RPMI7951 (cell line): ENCODE measurements around the gene HADH. TPM values are rescaled to one million over a fixed set of nuclear protein-coding genes. Genes with fewer than 3 reads are reported as not detected.
"Not testable (repeated sequence)": the region's sequence is repeated elsewhere in the genome, so short reads cannot be mapped to it uniquely, and the experiment has no call there.

Source experiments
- DNase-seq: peaks from one replicate; pipeline ENCODE4 v3.0.0-alpha.2; 2012; ENCODE audit warnings: low read depth
- total RNA-seq: library from RNA; depleted of rRNA; stranded (reverse); fragments of >200 nt; shearing (Covaris generic); gene quantifications from 2 replicates; pipeline ENCODE4 v1.2.3, GENCODE V29; 2014

Gene HADH
- total RNA-seq, 1 experiment from 2014 or later, result 15.1 TPM

- DNase-seq, result peak; percentile 86
Measured at GRCh38 chr4:107996949-107997788, 7.5 kb downstream of the HADH start.

DNA sequence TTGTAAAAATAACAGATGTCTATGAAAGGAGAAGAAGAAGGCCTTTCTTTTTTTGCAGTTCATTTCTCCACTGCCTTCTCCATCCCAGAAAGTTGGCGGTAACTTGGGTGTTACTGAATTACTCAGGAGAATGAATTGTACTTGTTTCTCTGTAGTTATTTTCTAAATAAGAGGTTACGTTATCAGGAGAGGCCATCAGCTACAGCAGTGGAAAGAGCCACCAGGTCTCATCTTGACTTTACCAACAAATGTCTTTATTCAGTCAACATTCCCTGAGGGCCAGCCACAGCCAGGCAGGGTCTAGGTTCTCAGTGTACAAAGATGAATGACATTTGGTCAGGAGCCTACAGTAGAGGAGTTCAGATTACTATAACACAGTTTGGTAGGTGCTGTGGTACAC lies 8.1 kb downstream of the HADH start:
- peak; percentile 51 for DNase-seq

DNA sequence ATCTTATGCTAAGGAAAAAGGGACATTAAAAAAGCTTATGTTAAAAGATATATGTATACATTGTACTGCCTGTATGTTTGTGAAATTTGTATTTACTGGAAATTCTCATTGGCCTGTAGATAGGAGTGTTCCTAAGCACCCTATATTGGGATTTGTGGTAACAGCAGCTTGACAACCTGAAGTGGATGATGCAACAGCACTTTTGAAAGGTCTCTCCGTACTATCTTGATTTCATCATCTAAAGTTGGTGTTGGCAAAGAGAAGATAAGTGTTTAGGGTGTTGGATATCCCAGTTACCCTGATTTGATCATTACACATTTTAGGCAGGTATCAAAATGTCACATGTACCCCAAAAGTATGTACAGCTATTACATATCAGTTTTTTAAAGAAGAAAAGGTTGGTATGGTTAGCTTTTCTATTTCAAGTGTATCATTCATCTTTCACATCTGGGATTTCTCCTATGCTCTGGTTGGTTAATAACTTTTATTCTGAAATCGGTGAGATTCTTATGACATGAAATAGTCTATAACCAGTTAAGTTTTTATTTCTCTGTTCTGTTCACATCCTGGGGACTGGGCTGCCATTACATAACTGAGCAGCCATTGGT lies 10.3 kb downstream of the HADH start:
- no peak for DNase-seq

- DNase-seq, result peak; percentile 26
Measured at GRCh38 chr4:108001540-108002135, 11.9 kb downstream of the HADH start.

GRCh38 chr4:108003982-108004515 lies 14.4 kb downstream of the HADH start:
- no peak for DNase-seq

DNA sequence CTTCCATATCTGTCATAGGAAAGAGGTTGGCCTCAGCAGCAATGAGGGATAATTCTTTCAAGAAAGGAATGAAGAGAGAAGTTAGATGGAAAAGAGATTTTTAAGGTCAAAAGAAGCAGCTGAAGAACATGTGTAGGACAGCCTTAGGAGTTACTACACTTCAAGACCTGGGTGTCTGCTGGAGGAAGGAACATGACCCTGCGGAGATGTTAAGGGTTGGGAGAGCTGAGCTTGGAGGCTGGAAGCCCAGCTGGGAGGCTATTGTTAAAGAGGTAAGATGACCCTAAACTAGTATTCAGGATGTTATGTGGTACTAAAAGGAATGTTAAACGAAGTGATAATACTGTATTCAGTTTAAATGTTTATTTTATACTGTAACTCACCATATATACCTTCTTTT lies 15.0 kb downstream of the HADH start:
- no peak for DNase-seq

DNA sequence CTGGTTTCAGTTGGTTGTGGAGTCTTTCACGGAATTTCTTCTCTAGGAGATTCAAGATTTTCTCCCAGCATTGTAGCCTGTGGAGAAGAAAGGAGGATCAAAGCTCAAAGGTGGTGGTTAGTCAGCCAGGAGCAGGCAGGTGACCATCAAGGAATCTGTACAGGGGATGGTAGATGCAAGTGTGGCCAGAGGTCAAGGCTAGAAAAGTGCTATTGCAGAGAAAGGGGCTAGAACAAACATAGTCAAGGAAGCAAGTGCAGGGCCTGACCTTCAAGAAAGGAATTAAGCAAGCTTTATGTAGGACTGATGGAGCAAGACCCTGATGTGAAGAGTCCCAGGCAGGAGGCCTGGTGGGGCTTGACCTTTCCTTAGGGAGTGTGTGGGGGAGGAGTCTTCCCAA lies 16.1 kb downstream of the HADH start:
- DNase-seq, result no peak

DNA sequence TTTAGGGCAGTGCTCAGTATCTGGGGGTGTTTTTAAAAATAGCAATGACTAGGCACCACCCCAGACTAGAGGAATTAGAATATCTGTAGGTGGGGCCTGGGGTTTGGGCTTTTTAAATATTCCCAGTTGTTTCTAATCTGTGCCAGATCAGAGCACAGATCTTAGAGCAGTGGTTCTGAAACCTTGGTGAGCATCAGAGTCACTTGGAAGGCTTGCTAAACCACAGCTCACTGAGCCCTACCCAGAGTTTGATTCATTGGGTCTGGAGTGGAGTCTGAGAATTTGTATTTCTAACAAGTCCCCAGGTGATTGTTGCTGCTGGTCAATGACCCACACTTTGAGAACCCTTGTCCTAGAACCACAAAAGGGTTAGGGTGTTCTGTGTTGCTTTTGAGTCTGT lies 16.7 kb downstream of the HADH start:
- DNase-seq, result no peak

DNA sequence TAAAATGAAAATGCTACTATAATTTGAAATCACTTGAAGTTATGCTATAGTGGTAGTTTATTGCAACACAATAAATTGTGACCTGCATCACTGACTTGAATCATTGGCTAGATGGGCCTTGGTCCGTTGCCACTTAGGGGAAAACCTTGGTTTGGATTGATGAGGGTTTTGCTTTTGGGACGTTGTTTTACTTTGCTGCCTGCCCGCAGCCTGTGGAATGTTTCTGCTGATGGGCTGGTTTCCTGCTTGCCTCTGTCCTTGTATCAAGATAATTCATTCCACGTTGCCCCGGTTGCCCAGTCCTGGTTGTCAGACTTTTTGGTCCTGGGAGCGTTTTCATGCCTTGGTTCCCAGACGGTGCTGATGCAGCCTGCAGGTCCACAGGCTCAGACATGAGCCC lies 18.3 kb downstream of the HADH start:
- DNase-seq, result no peak

DNA sequence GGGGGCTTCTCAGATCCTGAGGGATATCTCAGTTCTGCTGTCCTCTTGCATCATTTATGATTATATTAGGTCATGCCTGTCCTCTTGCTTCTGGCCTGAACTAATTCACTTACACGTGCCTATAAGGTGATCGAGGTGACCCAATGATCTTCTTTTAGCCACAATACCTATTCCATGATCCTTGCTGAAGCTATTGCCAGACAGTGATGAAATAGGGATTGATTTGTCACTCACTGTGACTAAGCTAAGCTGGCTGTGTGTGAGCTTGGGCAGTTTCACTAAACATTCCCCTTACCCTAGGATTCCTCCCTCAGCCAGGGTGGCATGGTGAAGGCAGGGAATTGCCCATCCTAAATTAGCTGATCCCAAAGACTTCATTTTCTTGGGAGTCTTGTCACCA lies 19.0 kb downstream of the HADH start:
- peak; percentile 55 for DNase-seq

DNA sequence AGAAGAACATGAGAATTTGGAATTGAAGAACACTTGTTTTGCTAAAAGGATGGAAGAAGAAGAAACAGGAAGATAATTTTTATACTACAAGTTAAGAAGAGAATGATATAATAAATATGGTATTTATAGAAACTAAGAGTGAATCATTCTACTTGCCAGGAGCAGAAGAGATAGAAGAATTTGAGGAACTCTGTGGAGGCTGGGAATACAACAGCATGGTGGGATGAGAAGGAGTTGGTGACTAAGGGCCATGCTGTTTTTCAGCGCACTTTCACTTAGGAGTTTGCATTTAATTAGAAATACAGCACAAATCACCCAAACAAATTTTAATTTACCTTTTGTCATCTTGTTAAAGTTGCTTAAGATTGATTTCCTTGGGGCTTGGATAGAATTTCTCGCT lies 20.5 kb downstream of the HADH start:
- DNase-seq, result peak; percentile 35

DNA sequence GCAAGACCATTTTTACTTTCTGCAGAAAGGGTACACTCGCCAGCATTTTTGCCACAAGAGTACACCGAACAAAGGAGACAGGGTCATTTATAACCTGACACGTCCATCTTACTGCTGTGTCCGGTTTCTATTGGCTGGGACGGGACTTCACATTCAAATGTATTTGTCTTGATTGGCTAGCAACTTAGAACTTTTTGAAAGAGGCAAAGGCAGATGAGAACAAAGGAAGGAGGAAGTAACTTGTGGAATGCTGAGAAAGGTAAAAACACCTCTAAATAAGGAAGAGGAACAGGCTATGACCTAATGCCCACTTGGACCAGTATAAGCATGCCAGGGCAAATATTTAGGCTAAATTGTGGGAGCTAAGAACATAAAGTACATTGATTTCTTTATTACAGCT lies 22.7 kb downstream of the HADH start:
- not testable (repeated sequence) for DNase-seq

GRCh38 chr4:108013327-108013726 lies 23.6 kb downstream of the HADH start:
- no peak for DNase-seq

- DNase-seq, result no peak
Measured at GRCh38 chr4:108013955-108014354, 24.3 kb downstream of the HADH start.

DNA sequence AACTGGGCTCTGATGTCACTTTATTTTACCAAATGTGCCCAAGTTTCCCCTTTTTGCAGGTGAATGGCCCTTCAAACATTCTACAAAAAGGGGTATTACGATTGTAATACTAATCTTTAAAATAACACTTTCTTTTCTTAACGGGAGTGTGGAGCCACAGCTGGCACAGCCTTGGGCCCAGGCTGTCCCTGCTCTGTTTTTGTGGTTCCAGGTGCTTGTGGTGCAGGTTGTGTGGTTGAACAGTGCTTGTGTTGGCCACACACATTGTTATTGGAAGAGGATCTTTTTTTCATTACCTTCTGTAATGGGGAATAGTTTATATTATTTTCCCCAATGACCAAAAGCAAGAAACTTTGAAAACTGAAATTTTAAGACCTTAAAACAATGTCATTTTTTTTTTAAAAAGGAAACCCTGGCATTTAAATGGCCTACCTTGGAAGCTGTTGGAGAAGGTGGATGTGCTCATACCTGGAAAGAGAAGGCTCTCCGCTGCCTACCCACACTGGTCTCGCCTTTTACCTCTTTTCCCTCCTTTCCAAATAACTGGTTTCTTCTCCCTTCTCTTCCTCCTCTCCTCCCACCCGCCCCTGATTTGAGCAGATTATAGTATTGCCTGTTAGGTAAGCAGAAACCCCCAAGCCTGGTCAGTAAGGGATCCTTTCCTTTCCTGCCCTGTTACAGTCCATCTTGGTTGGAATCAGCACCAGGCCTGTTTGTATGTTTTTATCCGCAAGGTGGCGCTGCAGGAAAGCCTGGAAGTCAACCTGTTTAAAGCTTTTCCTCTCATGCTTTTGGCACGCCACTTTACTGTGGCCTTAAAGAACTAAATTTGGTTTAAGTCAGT lies 28.6 kb downstream of the HADH start:
- DNase-seq, result peak; percentile 65

GRCh38 chr4:108018884-108019187 lies 29.1 kb downstream of the HADH start:
- DNase-seq, result no peak

- DNase-seq, result no peak
Measured at GRCh38 chr4:108024085-108024877, 34.6 kb downstream of the HADH start.

- no peak for DNase-seq
Measured at GRCh38 chr4:108024878-108025165, 35.1 kb downstream of the HADH start.

DNA sequence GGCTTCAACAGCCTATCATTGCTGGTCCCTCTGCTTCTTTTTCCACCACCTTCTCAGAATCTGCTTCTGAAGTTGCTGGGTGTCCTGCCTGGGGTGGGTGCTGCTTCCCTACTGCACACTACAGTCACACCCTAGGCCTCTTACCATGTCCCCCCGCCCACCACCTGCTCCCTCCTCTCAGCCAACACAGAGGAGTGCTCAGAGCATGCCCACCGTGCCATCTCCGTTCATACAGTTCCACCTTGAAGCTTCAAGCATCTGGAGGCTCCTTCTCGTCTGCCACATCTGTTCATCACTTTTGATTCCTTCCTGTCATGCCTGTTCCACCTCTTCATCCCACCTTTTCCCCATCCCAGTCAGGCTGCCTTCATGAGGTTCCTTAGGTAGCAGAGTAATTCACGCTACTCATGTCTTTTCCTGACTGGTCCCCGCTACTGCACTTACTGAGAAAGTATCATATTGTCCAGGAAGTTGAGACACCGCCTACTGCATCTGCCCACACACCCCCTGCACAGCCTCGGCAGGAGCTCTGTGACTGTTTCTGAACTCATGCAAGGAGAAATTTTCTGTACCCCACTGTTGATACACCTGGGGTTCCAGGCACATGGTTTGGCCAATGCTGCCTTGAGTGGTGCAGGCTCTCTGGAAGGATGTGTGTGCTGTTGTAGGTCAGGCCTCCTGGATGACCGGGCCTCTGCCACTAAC lies 39.5 kb downstream of the HADH start:
- no peak for DNase-seq

DNA sequence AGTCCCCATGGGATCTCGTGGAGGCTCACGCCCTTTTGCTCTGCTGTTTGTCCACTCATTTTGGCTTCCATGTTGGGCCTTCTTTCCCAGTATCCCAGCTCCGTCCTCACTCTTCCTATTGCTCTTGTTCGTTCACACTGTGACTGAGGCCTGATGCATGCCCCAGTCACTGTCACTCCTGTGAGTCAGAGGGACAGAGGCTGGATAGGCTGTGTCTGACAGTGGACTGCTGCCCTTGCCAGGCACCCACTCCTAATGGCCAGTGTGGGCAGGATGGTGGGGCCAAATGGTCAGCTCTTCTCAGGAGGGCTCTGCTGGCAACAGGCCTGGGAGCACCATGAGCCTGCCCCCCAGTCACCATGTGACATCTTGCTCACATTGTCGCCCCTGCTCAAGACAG lies 40.0 kb downstream of the HADH start:
- peak; percentile 34 for DNase-seq

DNA sequence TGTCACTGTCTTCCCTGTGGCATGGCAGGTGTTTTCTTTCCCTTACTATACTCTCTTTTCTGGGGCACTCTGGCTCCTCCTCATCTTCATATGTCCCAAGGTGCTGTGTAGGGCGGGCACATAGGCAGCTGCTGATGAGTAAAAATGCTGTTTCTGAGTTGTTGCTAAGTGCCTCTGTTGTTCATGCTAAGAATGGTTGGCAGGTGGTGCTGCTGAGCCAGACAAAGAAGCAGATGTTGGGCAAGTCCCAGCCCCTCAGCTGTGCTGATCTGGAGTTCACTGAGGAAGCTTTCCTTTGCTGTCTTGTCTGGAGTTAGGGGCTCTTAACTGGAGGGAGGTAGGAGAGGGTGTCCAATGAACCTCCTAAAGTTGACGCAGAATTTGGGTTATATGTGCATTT lies 40.6 kb downstream of the HADH start:
- peak; percentile 59 for DNase-seq
